ENCODE measurements around the gene FAM174B.

DNA sequence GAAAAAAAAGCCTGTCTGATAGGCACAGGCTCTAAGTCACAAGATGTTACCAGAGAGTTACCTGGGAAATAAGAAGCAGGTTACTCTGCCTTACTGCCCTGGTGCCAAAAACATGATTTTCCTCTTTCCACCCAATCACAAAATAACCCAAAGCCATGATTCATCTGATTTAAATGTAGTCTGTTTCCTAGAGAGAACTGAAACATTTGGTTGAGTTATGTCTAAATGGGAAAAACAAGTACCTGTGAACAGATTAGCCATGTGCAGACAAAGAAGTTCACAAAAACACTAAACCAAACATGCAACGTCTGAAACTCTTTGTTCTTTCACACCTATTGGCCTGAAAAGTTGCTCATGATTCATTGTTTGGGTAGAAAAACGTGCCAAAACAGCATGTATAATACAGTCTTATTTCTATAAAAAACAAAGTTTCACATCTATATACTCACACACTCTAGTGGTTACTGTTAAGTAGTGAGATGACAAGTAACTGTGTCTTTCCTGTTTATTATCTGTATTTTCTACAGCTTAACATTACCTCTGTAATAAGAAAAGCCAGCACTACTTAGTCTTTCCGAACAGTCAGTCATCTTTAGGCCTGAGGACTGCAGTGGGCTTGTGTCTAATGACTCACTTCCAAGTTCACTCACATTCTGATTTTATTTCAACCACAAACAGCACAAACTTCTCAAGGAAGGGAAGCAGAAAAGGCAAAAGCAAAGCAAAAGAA, 30.2 kb downstream of the FAM174B start:
- no peak for TF ChIP-seq MYC (IDR thresholded peaks at IDR 0.05; ENCODE audit: low read depth, low read length)
- TF ChIP-seq POLR2A (IDR thresholded peaks at IDR 0.05; ENCODE audit: extremely low read depth, insufficient read length) = no peak
- no peak for TF ChIP-seq CTCF (IDR thresholded peaks at IDR 0.05; ENCODE audit: low read depth, low read length)

Data from NB4 (cell line).